Measurements from ENCODE around the gene BPIFB2. TPM values are rescaled to one million over a fixed set of nuclear protein-coding genes. Genes with fewer than 3 reads are reported as not detected.
A peak's percentile ranks its signal among the peaks of the same experiment; 100 is the strongest.

The BPIFB2 gene
- total RNA-seq, 1 donor from 2014 or later = not detected

DNA sequence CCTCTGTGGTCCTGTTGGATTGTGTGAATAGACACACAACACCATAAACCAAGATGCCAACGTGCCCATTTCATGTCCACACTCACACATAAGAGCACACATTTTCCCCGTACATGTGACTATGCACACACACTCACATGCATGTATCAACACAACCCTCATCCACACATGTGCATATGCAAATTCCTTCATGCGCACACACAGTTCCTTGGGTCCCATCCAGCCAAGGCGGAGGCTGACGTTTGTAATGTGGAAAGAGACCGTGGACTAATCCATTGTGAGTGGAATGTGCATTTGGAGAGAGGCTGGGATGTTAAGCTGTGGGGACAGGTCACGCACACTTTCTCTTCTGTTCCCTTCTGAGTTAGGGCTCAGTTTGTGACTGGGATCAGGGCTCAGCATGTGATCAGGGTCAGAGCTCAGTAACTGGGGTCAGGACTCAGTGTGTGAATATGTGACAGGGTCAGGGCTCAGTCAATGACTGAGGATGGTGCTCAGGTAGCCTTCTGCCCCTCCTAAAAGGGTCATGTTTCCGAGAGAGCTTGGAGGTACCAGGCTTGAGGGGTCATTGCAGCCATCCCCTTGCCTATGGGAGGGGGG is 628 bp upstream of the BPIFB2 start:
- Mint-ChIP-seq H3K27ac (ENCODE audit: unreplicated experiment) (no peak overlapping the region), H3K27me3 (ENCODE audit: low read depth) (no peaks in the 10 kb centered on the region), H3K9me3 (peaks cover 3% of the 10 kb centered on the region), H3K36me3 (ENCODE audit: low read depth) (no peaks in the 10 kb centered on the region), H3K4me1 (peaks cover 20% of the 10 kb centered on the region), H3K4me3 (no peak overlapping the region)
- no peak for DNase-seq (ENCODE audit: low read depth, low spot score)
- TF ChIP-seq, protein P1, sequence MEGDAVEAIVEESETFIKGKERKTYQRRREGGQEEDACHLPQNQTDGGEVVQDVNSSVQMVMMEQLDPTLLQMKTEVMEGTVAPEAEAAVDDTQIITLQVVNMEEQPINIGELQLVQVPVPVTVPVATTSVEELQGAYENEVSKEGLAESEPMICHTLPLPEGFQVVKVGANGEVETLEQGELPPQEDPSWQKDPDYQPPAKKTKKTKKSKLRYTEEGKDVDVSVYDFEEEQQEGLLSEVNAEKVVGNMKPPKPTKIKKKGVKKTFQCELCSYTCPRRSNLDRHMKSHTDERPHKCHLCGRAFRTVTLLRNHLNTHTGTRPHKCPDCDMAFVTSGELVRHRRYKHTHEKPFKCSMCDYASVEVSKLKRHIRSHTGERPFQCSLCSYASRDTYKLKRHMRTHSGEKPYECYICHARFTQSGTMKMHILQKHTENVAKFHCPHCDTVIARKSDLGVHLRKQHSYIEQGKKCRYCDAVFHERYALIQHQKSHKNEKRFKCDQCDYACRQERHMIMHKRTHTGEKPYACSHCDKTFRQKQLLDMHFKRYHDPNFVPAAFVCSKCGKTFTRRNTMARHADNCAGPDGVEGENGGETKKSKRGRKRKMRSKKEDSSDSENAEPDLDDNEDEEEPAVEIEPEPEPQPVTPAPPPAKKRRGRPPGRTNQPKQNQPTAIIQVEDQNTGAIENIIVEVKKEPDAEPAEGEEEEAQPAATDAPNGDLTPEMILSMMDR (conservative IDR thresholded peaks at IDR 0.05) = no peak

DNA sequence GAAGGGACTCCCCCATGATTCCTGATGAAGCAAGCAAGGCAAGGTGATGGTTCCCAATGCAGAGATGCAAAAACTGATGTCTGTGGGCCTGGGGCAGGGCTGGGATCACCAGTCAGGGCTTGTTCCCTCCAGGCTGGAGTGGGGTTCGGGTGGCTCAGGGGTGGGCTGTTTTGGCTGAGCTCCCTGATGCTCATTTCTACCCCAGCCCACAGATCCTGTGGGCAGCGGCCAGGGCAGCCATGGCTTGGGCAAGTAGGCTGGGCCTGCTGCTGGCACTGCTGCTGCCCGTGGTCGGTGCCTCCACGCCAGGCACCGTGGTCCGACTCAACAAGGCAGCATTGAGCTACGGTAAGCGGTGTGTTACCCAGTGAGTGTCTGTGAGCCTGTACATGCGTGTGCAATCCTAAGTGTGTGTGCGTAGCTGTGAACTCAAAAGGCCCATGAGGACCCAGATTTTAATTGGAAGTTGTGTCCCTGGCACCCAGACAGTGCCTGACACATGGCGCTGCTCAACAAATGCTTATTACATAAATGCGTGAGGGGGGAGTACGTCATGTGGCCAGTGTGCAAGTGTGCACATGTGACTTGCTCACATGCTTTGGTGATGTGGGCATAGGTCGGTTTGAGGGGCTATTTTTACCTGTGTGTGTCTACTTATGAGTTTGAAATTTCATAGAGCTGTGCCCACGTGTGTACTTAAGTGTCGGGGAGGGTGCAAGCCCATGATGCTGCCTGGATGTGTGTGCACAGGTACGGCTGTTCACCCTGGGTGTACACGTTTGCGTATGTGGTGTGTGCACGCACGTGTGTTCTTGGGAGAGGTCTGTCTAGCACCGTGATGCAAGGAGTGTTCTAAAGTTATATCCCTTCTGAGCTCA is 1.1 kb downstream of the BPIFB2 start:
- H3K36me3 Mint-ChIP-seq (ENCODE audit: low read depth) = no peaks in the 10 kb centered on the region
- no peak overlapping the region for H3K4me3 Mint-ChIP-seq
- DNase-seq (ENCODE audit: low read depth, low spot score) = no peak
- H3K9me3 Mint-ChIP-seq = peaks cover 3% of the 10 kb centered on the region
- TF ChIP-seq, protein P1 (conservative IDR thresholded peaks at IDR 0.05) = no peak
- peaks cover 24% of the 10 kb centered on the region for H3K4me1 Mint-ChIP-seq
- H3K27ac Mint-ChIP-seq (ENCODE audit: unreplicated experiment) = peak overlapping the region; percentile 59
- no peaks in the 10 kb centered on the region for H3K27me3 Mint-ChIP-seq (ENCODE audit: low read depth)

DNA sequence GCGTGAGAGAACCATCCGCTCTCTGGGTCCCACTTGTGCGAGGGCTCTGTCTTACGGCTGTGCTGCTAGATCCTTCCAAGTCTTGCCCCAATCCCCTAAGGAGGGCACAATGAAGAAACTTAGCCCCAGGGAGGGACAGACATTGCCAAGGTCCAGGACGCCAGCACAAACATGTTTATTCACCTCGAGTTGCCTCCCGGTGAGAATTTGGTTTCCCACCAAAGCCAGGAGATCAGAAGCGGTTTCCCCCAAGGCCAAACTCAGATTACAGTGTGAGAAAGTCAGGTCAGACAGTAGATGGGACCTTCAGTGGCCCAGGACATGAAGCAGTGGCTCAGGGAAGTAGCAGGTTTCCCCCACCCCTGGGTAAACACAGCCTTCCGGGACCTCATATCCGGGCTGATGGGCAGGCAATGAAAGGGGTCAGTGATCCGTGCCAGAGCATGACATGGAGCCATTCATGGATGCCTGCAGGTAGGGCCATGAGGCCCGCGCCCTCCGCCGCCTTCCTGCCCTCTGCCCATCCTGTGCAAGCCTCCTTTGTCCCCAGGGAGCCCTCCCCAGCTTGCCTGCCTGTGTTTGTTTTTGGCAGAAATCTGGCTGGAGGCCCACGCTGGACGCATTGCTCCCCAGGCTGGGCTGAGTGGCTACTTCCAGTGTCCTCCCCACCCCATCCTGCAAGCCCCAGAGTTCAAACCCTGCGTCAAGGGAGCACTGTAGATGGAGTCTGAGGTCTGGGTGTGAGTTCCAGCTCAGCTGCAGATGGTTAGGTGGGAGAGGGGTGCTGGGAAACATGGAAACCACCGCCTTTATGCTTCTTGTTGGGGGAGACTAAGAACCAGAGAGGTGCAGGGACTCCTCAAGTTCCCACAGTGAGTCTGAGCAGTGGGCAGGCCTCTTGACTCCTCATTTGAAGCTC is 2.0 kb downstream of the BPIFB2 start:
- TF ChIP-seq, protein P1 (conservative IDR thresholded peaks at IDR 0.05) = no peak
- H3K27me3 Mint-ChIP-seq (ENCODE audit: low read depth) = no peaks in the 10 kb centered on the region
- peak overlapping the region; percentile 77 for H3K27ac Mint-ChIP-seq (ENCODE audit: unreplicated experiment)
- H3K9me3 Mint-ChIP-seq = peaks cover 3% of the 10 kb centered on the region
- H3K36me3 Mint-ChIP-seq (ENCODE audit: low read depth) = no peaks in the 10 kb centered on the region
- no peak overlapping the region for H3K4me3 Mint-ChIP-seq
- H3K4me1 Mint-ChIP-seq = peaks cover 24% of the 10 kb centered on the region
- DNase-seq (ENCODE audit: low read depth, low spot score) = peak; percentile 29

DNA sequence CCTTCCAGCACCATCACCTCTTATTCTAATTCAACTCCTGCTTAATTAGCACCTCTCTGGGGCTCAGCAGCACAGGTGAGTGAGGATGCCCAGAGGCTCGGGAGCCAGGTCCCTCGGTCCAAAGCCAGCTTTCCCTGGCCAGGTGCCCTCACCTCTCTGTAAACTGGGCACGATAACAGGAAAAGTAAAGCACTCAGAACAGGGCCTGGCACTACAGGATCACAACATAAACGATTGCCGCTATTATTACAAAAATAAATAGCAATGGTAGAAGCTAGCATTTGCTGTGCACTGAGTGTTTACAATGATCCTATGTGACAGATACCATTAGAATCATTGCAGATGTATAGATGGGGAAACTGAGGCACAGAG is 2.6 kb downstream of the BPIFB2 start:
- Mint-ChIP-seq H3K27me3 (ENCODE audit: low read depth) (no peaks in the 10 kb centered on the region), H3K4me3 (no peak overlapping the region), H3K9me3 (peaks cover 3% of the 10 kb centered on the region), H3K27ac (ENCODE audit: unreplicated experiment) (no peak overlapping the region), H3K36me3 (ENCODE audit: low read depth) (no peaks in the 10 kb centered on the region), H3K4me1 (peaks cover 24% of the 10 kb centered on the region)
- TF ChIP-seq, protein P1 (conservative IDR thresholded peaks at IDR 0.05) = no peak
- no peak for DNase-seq (ENCODE audit: low read depth, low spot score)

DNA sequence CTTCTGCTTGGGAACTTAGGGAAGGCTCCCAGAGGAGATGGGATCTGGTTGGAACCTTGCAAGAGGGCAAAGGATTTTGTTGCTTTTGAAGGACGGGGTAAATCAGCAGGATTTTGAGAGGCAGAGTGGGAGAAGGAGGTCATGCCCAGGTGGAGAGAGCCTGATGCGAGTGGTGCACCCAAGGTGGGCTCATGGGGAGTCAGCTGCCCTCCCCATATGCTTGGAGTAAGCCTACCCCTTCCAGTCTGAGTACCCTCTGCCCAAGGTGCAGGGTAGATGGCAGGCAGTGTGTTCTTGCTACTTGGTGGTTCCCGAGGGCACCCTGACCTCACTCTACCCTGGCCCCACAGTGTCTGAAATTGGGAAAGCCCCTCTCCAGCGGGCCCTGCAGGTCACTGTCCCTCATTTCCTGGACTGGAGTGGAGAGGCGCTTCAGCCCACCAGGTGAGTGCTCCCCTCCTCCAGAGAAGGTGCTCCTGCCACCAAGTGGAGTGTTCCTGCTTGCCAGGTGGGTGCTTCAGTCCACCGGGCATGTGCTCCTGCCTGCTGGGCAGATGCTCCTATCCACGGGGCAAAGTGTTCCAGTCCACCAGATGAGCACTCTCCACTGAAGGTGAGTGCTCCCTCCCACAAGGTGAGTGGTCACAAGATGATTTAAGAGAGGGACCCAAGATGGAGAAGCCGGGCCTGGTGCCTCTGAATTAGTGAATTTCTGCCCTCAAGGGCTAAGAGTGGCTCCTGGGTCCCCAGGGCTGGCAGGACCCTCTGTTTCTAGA is 3.4 kb downstream of the BPIFB2 start:
- Mint-ChIP-seq H3K27ac (ENCODE audit: unreplicated experiment) (no peak overlapping the region), H3K9me3 (no peaks in the 10 kb centered on the region), H3K27me3 (ENCODE audit: low read depth) (peaks cover 2% of the 10 kb centered on the region), H3K4me1 (peaks cover 24% of the 10 kb centered on the region), H3K4me3 (no peak overlapping the region), H3K36me3 (ENCODE audit: low read depth) (no peaks in the 10 kb centered on the region)
- DNase-seq (ENCODE audit: low read depth, low spot score) = no peak
- TF ChIP-seq, protein P1 (conservative IDR thresholded peaks at IDR 0.05) = no peak

Measured in neural crest cell (in vitro differentiated cells).